ENCODE measurements around the gene ARMC7.
A peak's percentile ranks its signal among the peaks of the same experiment; 100 is the strongest.
"Not testable (repeated sequence)": the region's sequence is repeated elsewhere in the genome, so short reads cannot be mapped to it uniquely, and the experiment has no call there.

The ARMC7 gene

GRCh38 chr17:75099881-75100595 is 9.7 kb upstream of the ARMC7 start:
- no peak for DNase-seq

GRCh38 chr17:75102385-75102821 is 7.4 kb upstream of the ARMC7 start:
- DNase-seq: peak in 1 of 51 donors; percentile 10

- no peak for DNase-seq
Observed at GRCh38 chr17:75103601-75104554, 5.9 kb upstream of the ARMC7 start.

GRCh38 chr17:75105126-75106080 is 4.4 kb upstream of the ARMC7 start:
- peak in 5 of 51 donors; percentile 8 to 38 (median 18) for DNase-seq

GRCh38 chr17:75108193-75108592 is 1.6 kb upstream of the ARMC7 start:
- no peak for DNase-seq

GRCh38 chr17:75109046-75109406 is 743 bp upstream of the ARMC7 start:
- DNase-seq: no peak

GRCh38 chr17:75110234-75110937 is 617 bp downstream of the ARMC7 start:
- DNase-seq: peak in 1 of 51 donors; percentile 56

GRCh38 chr17:75111777-75112335 is 2.1 kb downstream of the ARMC7 start:
- DNase-seq: no peak

GRCh38 chr17:75113798-75114551 is 4.2 kb downstream of the ARMC7 start:
- peak; percentile 39 to 93 (median 72) for DNase-seq

- no peak for DNase-seq
Observed at GRCh38 chr17:75114552-75115314, 5.0 kb downstream of the ARMC7 start.

GRCh38 chr17:75115555-75115954 is 5.8 kb downstream of the ARMC7 start:
- DNase-seq: no peak

GRCh38 chr17:75116737-75117136 is 7.0 kb downstream of the ARMC7 start:
- no peak for DNase-seq

GRCh38 chr17:75118307-75118706 is 8.5 kb downstream of the ARMC7 start:
- no peak for DNase-seq

GRCh38 chr17:75124041-75124818 is 14.5 kb downstream of the ARMC7 start:
- peak in 3 of 51 donors; percentile 15 to 27 (median 20) for DNase-seq

- DNase-seq: no peak
Observed at GRCh38 chr17:75124819-75125162, 15.0 kb downstream of the ARMC7 start.

- DNase-seq: no peak
Observed at GRCh38 chr17:75125984-75126383, 16.2 kb downstream of the ARMC7 start.

- no peak for DNase-seq
Observed at GRCh38 chr17:75126954-75127353, 17.2 kb downstream of the ARMC7 start.

- DNase-seq: not testable (repeated sequence)
Observed at GRCh38 chr17:75127936-75128335, 18.2 kb downstream of the ARMC7 start.

Measured in hypothalamus (tissue), 51 donors.